ENCODE results near the gene CYGB.
"Not testable (repeated sequence)": the region's sequence is repeated elsewhere in the genome, so short reads cannot be mapped to it uniquely, and the experiment has no call there.

Gene CYGB

DNA sequence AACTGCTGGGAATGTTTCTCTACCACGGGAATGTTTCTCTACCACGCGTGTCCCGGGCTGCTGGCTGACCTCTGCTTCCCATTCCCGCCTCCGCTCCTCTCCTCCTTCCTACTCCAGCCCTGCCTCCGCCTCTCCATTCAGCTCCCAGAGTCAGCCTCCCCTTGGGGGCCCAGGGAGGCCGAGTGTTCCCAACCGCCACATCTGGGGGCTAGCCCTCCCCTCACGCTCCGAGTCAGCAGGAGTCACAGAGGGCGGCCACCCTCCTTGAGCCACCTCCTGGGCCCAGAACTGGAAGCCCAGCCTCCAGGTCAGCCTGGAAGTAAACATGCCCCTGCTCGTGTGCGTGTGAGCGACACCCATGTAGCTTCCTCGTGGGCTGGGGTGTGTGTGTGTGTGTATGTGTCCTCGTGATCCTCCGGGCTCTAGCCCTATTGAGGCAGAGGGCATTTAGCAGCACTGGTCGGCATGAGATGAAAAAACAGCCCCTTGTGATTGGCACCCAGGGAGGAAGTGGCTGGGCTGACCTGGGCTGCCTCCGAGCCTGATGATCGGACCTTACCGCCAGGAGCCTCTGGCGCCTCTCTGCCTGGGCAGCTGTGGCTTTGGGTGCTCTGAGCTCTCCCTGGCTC is 7.3 kb downstream of the CYGB start:
- DNase-seq, result no peak
- Mint-ChIP-seq H3K4me1 (peaks cover 68% of the 10 kb centered on the region), H3K27me3 (ENCODE audit: low read depth, poor library complexity) (peaks cover 13% of the 10 kb centered on the region), H3K9me3 (no peaks in the 10 kb centered on the region), H3K27ac (peak overlapping the region; percentile 88), H3K4me3 (no peak overlapping the region), H3K36me3 (ENCODE audit: low read depth) (no peaks in the 10 kb centered on the region)
- TF ChIP-seq, protein P1, sequence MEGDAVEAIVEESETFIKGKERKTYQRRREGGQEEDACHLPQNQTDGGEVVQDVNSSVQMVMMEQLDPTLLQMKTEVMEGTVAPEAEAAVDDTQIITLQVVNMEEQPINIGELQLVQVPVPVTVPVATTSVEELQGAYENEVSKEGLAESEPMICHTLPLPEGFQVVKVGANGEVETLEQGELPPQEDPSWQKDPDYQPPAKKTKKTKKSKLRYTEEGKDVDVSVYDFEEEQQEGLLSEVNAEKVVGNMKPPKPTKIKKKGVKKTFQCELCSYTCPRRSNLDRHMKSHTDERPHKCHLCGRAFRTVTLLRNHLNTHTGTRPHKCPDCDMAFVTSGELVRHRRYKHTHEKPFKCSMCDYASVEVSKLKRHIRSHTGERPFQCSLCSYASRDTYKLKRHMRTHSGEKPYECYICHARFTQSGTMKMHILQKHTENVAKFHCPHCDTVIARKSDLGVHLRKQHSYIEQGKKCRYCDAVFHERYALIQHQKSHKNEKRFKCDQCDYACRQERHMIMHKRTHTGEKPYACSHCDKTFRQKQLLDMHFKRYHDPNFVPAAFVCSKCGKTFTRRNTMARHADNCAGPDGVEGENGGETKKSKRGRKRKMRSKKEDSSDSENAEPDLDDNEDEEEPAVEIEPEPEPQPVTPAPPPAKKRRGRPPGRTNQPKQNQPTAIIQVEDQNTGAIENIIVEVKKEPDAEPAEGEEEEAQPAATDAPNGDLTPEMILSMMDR (IDR thresholded peaks at IDR 0.05), result no peak

DNA sequence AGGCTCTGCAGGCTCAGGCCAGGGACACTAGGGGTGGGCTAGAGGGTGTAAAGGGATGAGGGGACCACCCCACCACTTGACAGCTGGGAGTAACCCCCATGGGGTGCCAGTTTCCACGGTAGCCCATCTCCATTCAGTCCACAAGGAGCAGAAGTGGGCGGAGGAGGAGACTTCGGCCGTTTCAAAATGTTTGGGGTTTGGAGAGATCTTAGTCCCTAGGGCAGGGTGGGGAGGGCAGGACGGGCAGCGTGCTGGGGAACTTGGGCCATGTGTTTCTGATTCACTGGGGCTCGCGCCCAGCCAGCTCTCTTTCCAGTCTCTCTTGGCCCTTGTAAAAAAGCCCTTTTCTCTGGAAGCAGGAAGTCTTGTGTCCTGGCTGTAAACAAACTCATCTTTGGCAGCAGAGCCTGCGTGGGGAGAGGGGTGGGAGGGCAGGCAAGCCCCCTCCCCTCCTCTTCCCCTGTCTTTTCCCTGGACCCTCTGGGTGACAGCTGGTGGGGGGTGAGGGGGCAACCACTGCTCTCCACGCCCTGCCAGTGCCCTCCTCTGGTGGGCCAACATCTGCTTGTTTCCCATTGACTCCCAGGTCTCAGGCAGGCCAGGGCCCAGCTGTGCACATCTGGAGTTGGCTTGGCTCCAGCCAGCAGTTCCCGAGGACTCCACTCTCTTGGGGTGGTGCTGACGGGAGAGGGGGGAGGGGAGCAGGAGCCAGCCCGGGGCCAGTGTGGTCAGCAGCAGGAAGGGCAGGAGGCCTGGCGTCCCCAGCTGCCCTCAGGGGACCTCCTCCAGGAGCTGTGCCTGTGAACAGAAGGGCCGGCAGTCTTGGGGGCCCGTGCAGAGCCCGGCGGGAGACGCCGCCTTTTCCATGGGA is 8.1 kb downstream of the CYGB start:
- peaks cover 68% of the 10 kb centered on the region for H3K4me1 Mint-ChIP-seq
- TF ChIP-seq, protein P1 (IDR thresholded peaks at IDR 0.05), result no peak
- peaks cover 12% of the 10 kb centered on the region for H3K27me3 Mint-ChIP-seq (ENCODE audit: low read depth, poor library complexity)
- H3K36me3 Mint-ChIP-seq (ENCODE audit: low read depth), result no peaks in the 10 kb centered on the region
- no peak overlapping the region for H3K4me3 Mint-ChIP-seq
- H3K27ac Mint-ChIP-seq, result peak overlapping the region; percentile 88
- H3K9me3 Mint-ChIP-seq, result no peaks in the 10 kb centered on the region
- peak; percentile 54 for DNase-seq

DNA sequence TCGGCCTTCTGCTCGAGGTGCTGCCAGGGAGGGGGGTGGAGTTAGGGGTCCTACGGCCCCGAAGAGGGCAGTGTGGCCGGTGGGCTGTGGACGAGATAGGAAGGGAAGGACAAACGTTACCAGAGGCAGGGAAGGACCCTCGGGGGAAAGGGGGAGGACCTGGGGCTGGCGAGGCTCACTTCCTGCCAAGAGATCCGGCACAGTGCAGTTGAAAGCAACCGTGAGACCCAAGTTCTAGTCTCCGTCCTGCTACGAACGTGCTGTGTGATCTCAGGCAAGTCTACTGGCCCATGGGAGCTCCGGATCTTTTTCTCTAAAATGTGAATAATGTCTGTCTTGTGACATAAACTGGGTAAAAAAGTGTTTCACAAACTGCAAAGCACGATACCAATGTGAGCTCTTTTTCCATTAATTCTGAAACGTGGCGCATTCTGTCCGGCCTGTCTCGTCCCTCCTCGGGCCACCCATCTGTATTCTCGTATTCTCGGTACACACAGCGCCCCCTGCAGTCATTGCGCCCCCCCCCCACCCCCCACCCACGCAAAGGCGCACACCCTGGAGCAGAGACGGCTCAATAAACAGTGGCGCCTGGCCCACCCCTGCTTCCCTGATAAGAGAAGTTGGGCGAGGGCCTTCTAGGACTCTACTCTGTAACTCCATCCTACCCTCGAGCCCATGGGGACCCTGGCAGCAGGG is 8.8 kb downstream of the CYGB start:
- TF ChIP-seq, protein P1 (IDR thresholded peaks at IDR 0.05), result no peak
- Mint-ChIP-seq H3K4me1 (peaks cover 67% of the 10 kb centered on the region), H3K36me3 (ENCODE audit: low read depth) (no peaks in the 10 kb centered on the region), H3K27me3 (ENCODE audit: low read depth, poor library complexity) (peaks cover 19% of the 10 kb centered on the region), H3K27ac (no peak overlapping the region), H3K9me3 (no peaks in the 10 kb centered on the region), H3K4me3 (no peak overlapping the region)
- DNase-seq, result no peak

DNA sequence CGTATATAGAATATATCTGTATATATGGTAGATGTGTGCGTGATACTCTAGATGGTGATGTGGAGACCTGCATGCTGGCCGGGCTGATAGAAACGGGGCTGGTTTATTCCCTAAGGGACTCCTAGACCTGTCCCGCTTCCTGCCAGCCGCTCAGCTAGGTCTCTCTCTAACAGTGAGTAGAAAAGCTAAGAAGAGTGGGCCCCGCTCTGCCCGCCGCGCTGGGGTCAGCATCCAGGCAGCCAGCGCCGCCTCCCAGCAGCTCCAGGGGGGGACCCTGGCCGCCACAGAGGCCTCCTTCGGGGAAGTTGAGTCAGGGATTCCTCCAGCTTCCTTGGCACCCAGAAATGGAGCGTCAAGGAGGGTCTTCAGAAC is 9.4 kb downstream of the CYGB start:
- Mint-ChIP-seq H3K4me3 (no peak overlapping the region), H3K36me3 (ENCODE audit: low read depth) (no peaks in the 10 kb centered on the region), H3K27me3 (ENCODE audit: low read depth, poor library complexity) (peaks cover 22% of the 10 kb centered on the region), H3K27ac (no peak overlapping the region), H3K9me3 (no peaks in the 10 kb centered on the region), H3K4me1 (peaks cover 72% of the 10 kb centered on the region)
- TF ChIP-seq, protein P1 (IDR thresholded peaks at IDR 0.05), result no peak
- DNase-seq, result no peak

DNA sequence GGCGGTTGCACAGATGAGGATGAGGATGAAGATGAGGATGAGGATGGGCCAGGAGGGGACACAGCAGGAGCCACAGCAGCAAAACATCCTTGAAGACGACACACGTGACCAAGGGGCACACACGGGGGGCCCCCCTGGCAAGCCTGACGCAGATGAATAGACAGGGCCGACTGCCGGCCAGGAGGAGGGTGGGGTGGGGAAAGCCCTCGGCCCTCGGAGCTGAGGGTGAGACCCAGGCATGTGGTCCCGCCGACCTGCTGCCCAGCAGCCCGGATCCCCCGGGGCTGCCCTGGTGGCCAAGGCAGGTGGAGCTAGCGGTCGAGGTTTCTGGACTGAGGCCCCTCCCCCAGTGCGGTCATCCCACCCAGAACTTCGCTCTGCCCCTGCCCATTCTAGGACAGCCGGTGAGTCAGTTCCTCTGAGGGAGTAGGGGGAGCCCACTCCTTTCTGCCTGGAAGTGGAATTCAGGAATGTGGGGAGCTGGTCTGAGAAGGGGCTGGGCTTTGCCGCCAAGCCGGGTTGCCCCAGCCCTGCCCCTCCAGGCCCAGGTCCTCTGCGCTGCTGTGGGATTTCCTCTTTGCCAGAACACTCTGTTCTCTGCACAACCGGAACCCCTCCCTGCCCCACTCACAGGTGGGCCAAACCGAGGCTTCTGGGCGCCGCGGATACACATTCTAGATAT is 9.9 kb downstream of the CYGB start:
- no peaks in the 10 kb centered on the region for H3K9me3 Mint-ChIP-seq
- peak; percentile 62 for DNase-seq
- H3K36me3 Mint-ChIP-seq (ENCODE audit: low read depth), result no peaks in the 10 kb centered on the region
- H3K27me3 Mint-ChIP-seq (ENCODE audit: low read depth, poor library complexity), result peaks cover 25% of the 10 kb centered on the region
- H3K4me3 Mint-ChIP-seq, result no peak overlapping the region
- peaks cover 70% of the 10 kb centered on the region for H3K4me1 Mint-ChIP-seq
- TF ChIP-seq, protein P1 (IDR thresholded peaks at IDR 0.05), result no peak
- no peak overlapping the region for H3K27ac Mint-ChIP-seq

DNA sequence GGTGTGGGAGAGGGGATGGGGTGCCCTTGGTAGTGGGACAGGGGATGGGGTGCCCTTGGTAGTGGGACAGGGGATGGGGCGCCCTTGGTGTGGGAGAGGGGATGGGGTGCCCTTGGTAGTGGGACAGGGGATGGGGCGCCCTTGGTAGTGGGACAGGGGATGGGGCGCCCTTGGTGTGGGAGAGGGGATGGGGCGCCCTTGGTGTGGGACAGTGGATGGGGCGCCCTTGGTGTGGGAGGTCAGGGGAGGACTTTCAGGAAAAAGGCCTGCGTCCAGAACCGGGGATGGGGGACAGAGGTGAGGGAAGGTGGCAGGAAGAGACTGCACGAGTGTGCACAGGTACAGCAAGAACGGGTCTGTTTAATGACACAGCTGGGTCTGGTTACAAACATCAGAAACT is 10.5 kb downstream of the CYGB start:
- H3K9me3 Mint-ChIP-seq; H3K36me3 Mint-ChIP-seq (ENCODE audit: low read depth); H3K4me3 Mint-ChIP-seq; DNase-seq; H3K27ac Mint-ChIP-seq: not testable (repeated sequence)
- peaks cover 24% of the 10 kb centered on the region for H3K27me3 Mint-ChIP-seq (ENCODE audit: low read depth, poor library complexity)
- H3K4me1 Mint-ChIP-seq, result peaks cover 65% of the 10 kb centered on the region

DNA sequence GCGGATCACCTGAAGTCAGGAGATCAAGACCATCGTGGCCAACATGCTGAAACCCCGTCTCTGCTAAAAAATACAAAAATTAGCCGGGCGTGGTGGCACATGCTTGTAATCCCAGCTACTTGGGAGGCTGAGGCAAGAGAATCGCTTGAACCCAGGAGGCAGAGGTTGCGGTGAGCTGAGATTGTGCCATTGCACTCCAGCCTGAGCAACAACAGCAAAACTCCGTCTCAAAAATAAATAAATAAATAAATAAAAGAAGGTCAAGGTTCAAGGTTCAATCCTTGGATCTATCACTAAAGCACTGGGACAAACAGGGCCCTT is 12.0 kb downstream of the CYGB start:
- H3K27me3 Mint-ChIP-seq (ENCODE audit: low read depth, poor library complexity), result peaks cover 22% of the 10 kb centered on the region
- H3K36me3 Mint-ChIP-seq (ENCODE audit: low read depth); H3K4me3 Mint-ChIP-seq; DNase-seq; H3K27ac Mint-ChIP-seq; H3K9me3 Mint-ChIP-seq: not testable (repeated sequence)
- H3K4me1 Mint-ChIP-seq, result peaks cover 63% of the 10 kb centered on the region
